ENCODE results near the gene SLC27A5. TPM values are rescaled to one million over a fixed set of nuclear protein-coding genes. Genes with fewer than 3 reads are reported as not detected.
A peak's percentile ranks its signal among the peaks of the same experiment; 100 is the strongest.
"Not testable (repeated sequence)": the region's sequence is repeated elsewhere in the genome, so short reads cannot be mapped to it uniquely, and the experiment has no call there.

The SLC27A5 gene
- total and polyA plus RNA-seq, 2 donors, result 20.9 to 24.5 TPM

GRCh38 chr19:58451358-58452101 is 60.3 kb downstream of the SLC27A5 start, which contains the start of gene ZNF324B:
TSS of gene ZNF324B (plus strand) at chr19:58451622. CDS start at chr19:58453702, 2,080 bp downstream.
- DNase-seq (ENCODE audit: low read depth in 6 of 9, low spot score in 9 of 9), result peak; percentile 91 to 98 (median 93)
- peaks cover 6 to 27% of the 10 kb centered on the region in 2 donors for H3K36me3 ChIP-seq (ENCODE audit: control insufficient read depth in 2 of 2, insufficient read depth in 2 of 2, low read length in 1 of 2)
- peak within 1 kb of the TSS; percentile 53 to 92 for H3K4me3 ChIP-seq (ENCODE audit: low read length in 2 of 2)
- peaks cover 4 to 12% of the 10 kb centered on the region in 2 donors for H3K9me3 ChIP-seq (ENCODE audit: control insufficient read depth in 2 of 2, insufficient read depth in 1 of 2, low read length in 1 of 2)
- peaks cover 5 to 6% of the 10 kb centered on the region in 2 donors for H3K27me3 ChIP-seq (ENCODE audit: control insufficient read depth in 2 of 2, insufficient read depth in 1 of 2, low read length in 1 of 2)
- under 1% methylated on average over 79 of the region's 79 CpGs for WGBS
- H3K27ac ChIP-seq (ENCODE audit: low read depth in 1 of 2, low read length in 1 of 2), result peak within 1 kb of the TSS; percentile 49 to 57
- peaks cover 0 to 6% of the 10 kb centered on the region in 2 donors for H3K4me1 ChIP-seq (ENCODE audit: control insufficient read depth in 2 of 2, insufficient read depth in 2 of 2, low read length in 2 of 2)

GRCh38 chr19:58450856-58451357 is 60.9 kb downstream of the SLC27A5 start:
- WGBS, result 14% methylated on average over 11 of the region's 11 CpGs
- peaks cover 4 to 22% of the 10 kb centered on the region in 2 donors for H3K36me3 ChIP-seq (ENCODE audit: control insufficient read depth in 2 of 2, insufficient read depth in 2 of 2, low read length in 1 of 2)
- H3K9me3 ChIP-seq (ENCODE audit: control insufficient read depth in 2 of 2, insufficient read depth in 1 of 2, low read length in 1 of 2), result peaks cover 4 to 12% of the 10 kb centered on the region in 2 donors
- H3K27me3 ChIP-seq (ENCODE audit: control insufficient read depth in 2 of 2, insufficient read depth in 1 of 2, low read length in 1 of 2), result peaks cover 5 to 6% of the 10 kb centered on the region in 2 donors
- H3K4me1 ChIP-seq (ENCODE audit: control insufficient read depth in 2 of 2, insufficient read depth in 2 of 2, low read length in 2 of 2), result peaks cover 0 to 6% of the 10 kb centered on the region in 2 donors
- H3K4me3 ChIP-seq (ENCODE audit: low read length in 2 of 2), result peak overlapping the region; percentile 53 to 92
- DNase-seq (ENCODE audit: low read depth in 6 of 9, low spot score in 9 of 9), result peak in 1 of 9 donors; percentile 26
- peak overlapping the region in 1 of 2 donors; percentile 57 for H3K27ac ChIP-seq (ENCODE audit: low read depth in 1 of 2, low read length in 1 of 2)

- WGBS, result 63% methylated on average over 5 of the region's 5 CpGs
- not testable (repeated sequence) for H3K27ac ChIP-seq (ENCODE audit: low read depth in 1 of 2, low read length in 1 of 2); H3K4me3 ChIP-seq (ENCODE audit: low read length in 2 of 2); DNase-seq (ENCODE audit: low read depth in 6 of 9, low spot score in 9 of 9); H3K27me3 ChIP-seq (ENCODE audit: control insufficient read depth in 2 of 2, insufficient read depth in 1 of 2, low read length in 1 of 2); H3K4me1 ChIP-seq (ENCODE audit: control insufficient read depth in 2 of 2, insufficient read depth in 2 of 2, low read length in 2 of 2)
- Histone ChIP-seq H3K36me3 (ENCODE audit: control insufficient read depth in 2 of 2, insufficient read depth in 2 of 2, low read length in 1 of 2) (peaks cover 4 to 15% of the 10 kb centered on the region in 2 donors), H3K9me3 (ENCODE audit: control insufficient read depth in 2 of 2, insufficient read depth in 1 of 2, low read length in 1 of 2) (peaks cover 4 to 12% of the 10 kb centered on the region in 2 donors)
Measured at GRCh38 chr19:58449980-58450379, 61.8 kb downstream of the SLC27A5 start.

GRCh38 chr19:58448860-58449259 is 62.9 kb downstream of the SLC27A5 start:
- not testable (repeated sequence) for H3K4me3 ChIP-seq (ENCODE audit: low read length in 2 of 2); DNase-seq (ENCODE audit: low read depth in 6 of 9, low spot score in 9 of 9); H3K27me3 ChIP-seq (ENCODE audit: control insufficient read depth in 2 of 2, insufficient read depth in 1 of 2, low read length in 1 of 2); H3K27ac ChIP-seq (ENCODE audit: low read depth in 1 of 2, low read length in 1 of 2); H3K4me1 ChIP-seq (ENCODE audit: control insufficient read depth in 2 of 2, insufficient read depth in 2 of 2, low read length in 2 of 2); H3K36me3 ChIP-seq (ENCODE audit: control insufficient read depth in 2 of 2, insufficient read depth in 2 of 2, low read length in 1 of 2)
- peaks cover 4 to 12% of the 10 kb centered on the region in 2 donors for H3K9me3 ChIP-seq (ENCODE audit: control insufficient read depth in 2 of 2, insufficient read depth in 1 of 2, low read length in 1 of 2)
- 79% methylated on average over 3 of the region's 3 CpGs for WGBS

Other genes with a start within 250 kb of the SLC27A5 start
- gene ZNF8, start 233.0 kb downstream of the SLC27A5 start, total RNA-seq, result 4.1 TPM
- gene ZNF8, start 233.0 kb downstream of the SLC27A5 start, polyA plus RNA-seq, result 3.7 TPM
- gene ERVK3-1, start 206.6 kb downstream of the SLC27A5 start, total RNA-seq, result 55.2 TPM
- gene ERVK3-1, start 206.6 kb downstream of the SLC27A5 start, polyA plus RNA-seq, result 60.9 TPM
- gene ZSCAN22, start 185.0 kb downstream of the SLC27A5 start, total RNA-seq, result 1.2 TPM
- 1.2 TPM for gene ZSCAN22, start 185.0 kb downstream of the SLC27A5 start, polyA plus RNA-seq
- 59.3 TPM for gene A1BG, start 158.5 kb downstream of the SLC27A5 start, total RNA-seq
- gene A1BG, start 158.5 kb downstream of the SLC27A5 start, polyA plus RNA-seq, result 77.3 TPM
- gene ZNF497, start 149.2 kb downstream of the SLC27A5 start, total RNA-seq, result 0.94 TPM
- gene ZNF497, start 149.2 kb downstream of the SLC27A5 start, polyA plus RNA-seq, result 1.3 TPM
- 3.8 TPM for gene ZNF837, start 131.0 kb downstream of the SLC27A5 start, total RNA-seq
- gene ZNF837, start 131.0 kb downstream of the SLC27A5 start, polyA plus RNA-seq, result 2.9 TPM
- 1,573 TPM for gene RPS5, start 124.7 kb downstream of the SLC27A5 start, total RNA-seq
- 942 TPM for gene RPS5, start 124.7 kb downstream of the SLC27A5 start, polyA plus RNA-seq
- not detected for gene RNF225, start 116.3 kb downstream of the SLC27A5 start, total RNA-seq
- not detected for gene RNF225, start 116.3 kb downstream of the SLC27A5 start, polyA plus RNA-seq
- 6.0 TPM for gene ZNF584, start 103.3 kb downstream of the SLC27A5 start, total RNA-seq
- 5.2 TPM for gene ZNF584, start 103.3 kb downstream of the SLC27A5 start, polyA plus RNA-seq
- 6.4 TPM for gene ZNF132, start 71.8 kb downstream of the SLC27A5 start, total RNA-seq
- 1.6 TPM for gene ZNF132, start 71.8 kb downstream of the SLC27A5 start, polyA plus RNA-seq
- 4.6 TPM for gene ZNF324B, start 60.4 kb downstream of the SLC27A5 start, total RNA-seq
- gene ZNF324B, start 60.4 kb downstream of the SLC27A5 start, polyA plus RNA-seq, result 3.1 TPM
- 10.9 TPM for gene ZNF324, start 44.9 kb downstream of the SLC27A5 start, total RNA-seq
- gene ZNF324, start 44.9 kb downstream of the SLC27A5 start, polyA plus RNA-seq, result 5.6 TPM
- 7.0 TPM for gene ZNF446, start 35.6 kb downstream of the SLC27A5 start, total RNA-seq
- gene ZNF446, start 35.6 kb downstream of the SLC27A5 start, polyA plus RNA-seq, result 13.5 TPM
- 2.8 TPM for gene ZBTB45, start 7.8 kb upstream of the SLC27A5 start, total RNA-seq
- 7.2 TPM for gene ZBTB45, start 7.8 kb upstream of the SLC27A5 start, polyA plus RNA-seq
- gene TRIM28, start 32.1 kb upstream of the SLC27A5 start, total RNA-seq, result 333 TPM
- gene TRIM28, start 32.1 kb upstream of the SLC27A5 start, polyA plus RNA-seq, result 220 TPM
- gene CHMP2A, start 43.1 kb upstream of the SLC27A5 start, total RNA-seq, result 75.4 TPM
- 131 TPM for gene CHMP2A, start 43.1 kb upstream of the SLC27A5 start, polyA plus RNA-seq
- 33.3 TPM for gene UBE2M, start 46.6 kb upstream of the SLC27A5 start, total RNA-seq
- 43.9 TPM for gene UBE2M, start 46.6 kb upstream of the SLC27A5 start, polyA plus RNA-seq
- 9.0 TPM for gene MZF1, start 61.3 kb upstream of the SLC27A5 start, total RNA-seq
- gene MZF1, start 61.3 kb upstream of the SLC27A5 start, polyA plus RNA-seq, result 24.7 TPM